ENCODE results near the gene KPNB1. TPM values are rescaled to one million over a fixed set of nuclear protein-coding genes. Genes with fewer than 3 reads are reported as not detected.

Gene KPNB1
- polyA plus RNA-seq, 1 donor from 2014 or later: 28.4 TPM

DNA sequence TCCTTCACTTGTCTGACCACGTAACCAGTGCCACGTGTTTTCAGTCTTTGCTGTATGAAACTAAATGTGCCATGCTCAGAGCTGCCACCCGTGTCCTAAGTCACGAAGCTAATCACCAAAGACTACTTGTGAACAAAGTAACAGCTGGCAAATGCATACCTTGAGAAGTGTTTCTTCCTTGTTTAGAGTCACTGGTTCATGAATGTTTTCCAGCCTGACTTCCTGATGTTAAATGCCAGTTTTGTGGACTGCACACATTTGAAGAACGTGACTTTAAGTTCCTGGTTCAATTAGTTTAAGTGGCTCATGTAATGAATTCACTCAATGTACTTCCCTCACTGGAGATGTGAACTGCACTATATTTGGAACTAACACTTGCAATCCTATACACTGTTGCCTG, 19.9 kb upstream of the KPNB1 start:
- H3K4me3 Mint-ChIP-seq: no peak overlapping the region
- no peaks in the 10 kb centered on the region for H3K4me1 Mint-ChIP-seq
- no peaks in the 10 kb centered on the region for H3K9me3 Mint-ChIP-seq
- no peaks in the 10 kb centered on the region for H3K27me3 Mint-ChIP-seq
- no peaks in the 10 kb centered on the region for H3K36me3 Mint-ChIP-seq
- no peak overlapping the region for H3K27ac Mint-ChIP-seq

DNA sequence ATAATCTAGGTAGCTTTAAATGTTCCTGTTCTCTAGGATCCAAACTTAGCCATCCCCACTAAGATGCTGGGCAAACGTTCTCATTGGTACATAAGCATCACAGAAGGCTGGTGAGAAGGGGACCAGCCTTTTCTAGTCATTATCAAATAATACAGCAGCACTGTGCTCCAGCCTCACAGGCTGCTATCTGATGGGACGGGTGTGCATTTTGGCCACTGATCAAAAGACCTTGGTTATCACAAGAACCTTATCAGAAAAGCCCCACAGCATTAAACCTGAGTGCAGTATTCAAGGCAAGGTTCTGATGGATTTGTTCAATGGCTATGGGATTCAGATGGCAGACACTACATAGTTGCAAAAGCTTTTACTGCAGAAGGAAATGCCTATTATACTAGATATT, 19.1 kb upstream of the KPNB1 start:
- no peak overlapping the region for H3K27ac Mint-ChIP-seq

DNA sequence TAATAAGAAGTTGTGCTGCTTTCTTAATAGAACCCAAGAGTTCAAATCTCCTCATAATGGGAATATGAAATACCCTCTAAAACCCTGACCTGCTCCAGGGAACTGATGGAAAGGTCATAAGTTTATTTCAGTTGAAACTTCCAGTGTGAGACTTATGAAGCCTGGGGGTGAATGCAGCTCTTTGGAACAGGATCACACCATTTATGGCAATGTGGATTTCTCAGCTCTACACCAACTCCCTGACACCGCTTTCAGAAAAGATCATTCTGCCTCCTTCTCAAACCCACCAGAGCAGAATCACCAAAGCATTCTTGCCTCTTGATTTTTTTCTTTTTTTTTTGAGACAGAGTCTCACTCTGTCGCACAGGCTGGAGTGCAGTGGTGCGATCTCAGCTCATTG, 16.7 kb upstream of the KPNB1 start:
- Mint-ChIP-seq H3K27me3 (no peaks in the 10 kb centered on the region), H3K27ac (no peak overlapping the region), H3K4me1 (no peaks in the 10 kb centered on the region), H3K9me3 (no peaks in the 10 kb centered on the region), H3K4me3 (no peak overlapping the region), H3K36me3 (no peaks in the 10 kb centered on the region)

More for the DNA sequence above, 19.1 kb upstream of the KPNB1 start:
- no peaks in the 10 kb centered on the region for H3K9me3 Mint-ChIP-seq
- H3K4me3 Mint-ChIP-seq: no peak overlapping the region
- no peaks in the 10 kb centered on the region for H3K36me3 Mint-ChIP-seq
- H3K4me1 Mint-ChIP-seq: no peaks in the 10 kb centered on the region
- no peaks in the 10 kb centered on the region for H3K27me3 Mint-ChIP-seq

DNA sequence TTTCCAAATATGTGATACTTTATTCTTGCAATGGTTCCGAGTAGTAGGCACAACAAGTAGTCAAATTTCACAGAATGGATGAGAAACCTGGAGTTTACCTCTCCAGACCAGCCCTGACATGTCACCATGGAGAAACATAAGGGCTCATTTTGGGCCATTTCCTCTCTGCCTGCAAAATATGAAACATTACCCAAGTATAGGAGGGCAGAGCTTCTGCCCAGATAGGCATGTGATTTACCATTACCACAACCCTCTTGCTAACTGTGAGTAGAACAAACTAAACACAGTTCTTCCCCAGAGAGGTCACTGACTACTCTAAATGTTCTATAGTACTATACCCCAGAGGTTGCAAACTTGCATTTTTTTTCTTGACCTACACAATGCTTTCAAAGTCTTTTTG, 15.7 kb upstream of the KPNB1 start:
- Mint-ChIP-seq H3K27me3 (no peaks in the 10 kb centered on the region), H3K4me3 (no peak overlapping the region), H3K27ac (no peak overlapping the region), H3K9me3 (no peaks in the 10 kb centered on the region), H3K4me1 (no peaks in the 10 kb centered on the region), H3K36me3 (no peaks in the 10 kb centered on the region)

DNA sequence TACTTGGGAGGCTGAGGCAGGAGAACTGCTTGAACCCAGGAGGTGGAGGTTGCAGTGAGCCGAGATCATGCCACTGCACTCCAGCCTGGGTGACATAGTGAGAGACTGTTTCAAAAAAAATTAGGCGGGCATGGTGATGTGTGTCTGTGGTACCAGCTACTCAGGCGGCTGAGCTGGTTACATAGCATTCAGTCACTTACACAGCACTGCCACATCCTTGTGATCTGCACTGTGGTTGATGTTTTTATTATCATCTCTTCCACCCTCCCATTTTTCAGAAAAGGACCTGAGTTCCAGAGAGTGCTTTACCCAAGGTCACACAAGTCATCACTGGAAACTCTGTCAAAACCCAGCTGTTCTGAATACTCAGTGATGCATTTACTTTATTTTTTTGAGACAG, 14.8 kb upstream of the KPNB1 start:
- no peaks in the 10 kb centered on the region for H3K9me3 Mint-ChIP-seq
- H3K27me3 Mint-ChIP-seq: no peaks in the 10 kb centered on the region
- H3K27ac Mint-ChIP-seq: no peak overlapping the region
- H3K4me3 Mint-ChIP-seq: no peak overlapping the region
- H3K36me3 Mint-ChIP-seq: no peaks in the 10 kb centered on the region
- no peaks in the 10 kb centered on the region for H3K4me1 Mint-ChIP-seq

DNA sequence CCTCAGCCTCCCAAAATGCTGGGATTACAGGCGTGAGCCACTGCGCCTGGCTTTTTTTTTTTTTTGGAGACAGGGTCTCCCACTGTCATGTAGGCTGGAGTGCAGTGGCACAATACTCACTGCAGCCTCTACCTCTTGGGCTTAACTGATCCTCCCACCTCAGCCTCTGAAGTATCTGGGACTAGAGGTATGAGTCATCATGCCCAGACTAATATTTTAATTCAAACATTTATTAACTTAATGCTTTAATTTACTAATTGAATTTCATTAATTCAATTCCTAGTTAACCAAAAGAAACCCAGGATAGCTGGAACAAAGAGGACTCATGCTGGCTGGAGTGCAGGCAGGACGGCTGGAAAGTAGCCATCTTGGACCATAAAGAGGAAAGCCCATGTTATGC, 14.0 kb upstream of the KPNB1 start:
- Mint-ChIP-seq H3K36me3 (no peaks in the 10 kb centered on the region), H3K27me3 (no peaks in the 10 kb centered on the region), H3K4me1 (peaks cover 0 to under 1% (median 0%) of the 10 kb centered on the region in 3 donors), H3K27ac (no peak overlapping the region), H3K9me3 (no peaks in the 10 kb centered on the region), H3K4me3 (no peak overlapping the region)

DNA sequence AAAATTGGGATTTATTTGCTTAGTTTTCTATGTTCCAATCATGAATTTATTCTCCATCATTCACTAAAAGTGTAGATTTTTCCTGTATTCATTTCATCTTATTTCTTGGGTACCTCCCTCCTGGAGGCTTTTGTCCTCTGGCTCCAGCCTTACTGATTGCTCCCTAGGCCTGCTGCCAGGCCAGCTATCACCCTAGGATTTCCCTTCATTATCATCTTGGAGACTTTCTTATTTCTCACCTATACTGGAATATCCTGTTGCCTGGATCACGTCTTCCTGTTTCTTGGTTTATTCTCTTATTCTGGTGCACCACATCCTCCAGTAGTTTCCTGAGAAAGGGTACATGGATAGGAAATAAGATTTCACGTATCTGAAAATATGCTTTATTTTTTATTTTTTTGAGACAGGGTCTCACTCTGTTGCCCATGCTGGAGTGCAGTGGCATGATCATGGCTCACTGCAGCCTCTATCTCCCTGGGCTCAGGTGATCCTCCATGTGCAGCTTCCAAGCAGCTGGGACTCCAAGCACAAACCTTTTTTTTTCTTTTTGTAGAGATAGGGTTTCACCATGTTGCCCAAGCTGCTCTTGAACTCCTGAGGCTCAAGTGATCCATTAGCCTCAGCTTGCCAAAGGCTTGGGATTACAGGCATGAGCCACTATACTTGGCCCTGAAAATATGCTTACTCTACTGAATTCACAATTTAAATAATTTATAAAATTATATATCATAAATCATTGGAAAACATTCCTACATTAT, 13.3 kb upstream of the KPNB1 start:
- peaks cover 0 to 5% (median 0%) of the 10 kb centered on the region in 3 donors for H3K4me1 Mint-ChIP-seq
- no peak overlapping the region for H3K27ac Mint-ChIP-seq
- H3K9me3 Mint-ChIP-seq: no peaks in the 10 kb centered on the region
- no peak overlapping the region for H3K4me3 Mint-ChIP-seq
- no peaks in the 10 kb centered on the region for H3K36me3 Mint-ChIP-seq
- H3K27me3 Mint-ChIP-seq: no peaks in the 10 kb centered on the region

DNA sequence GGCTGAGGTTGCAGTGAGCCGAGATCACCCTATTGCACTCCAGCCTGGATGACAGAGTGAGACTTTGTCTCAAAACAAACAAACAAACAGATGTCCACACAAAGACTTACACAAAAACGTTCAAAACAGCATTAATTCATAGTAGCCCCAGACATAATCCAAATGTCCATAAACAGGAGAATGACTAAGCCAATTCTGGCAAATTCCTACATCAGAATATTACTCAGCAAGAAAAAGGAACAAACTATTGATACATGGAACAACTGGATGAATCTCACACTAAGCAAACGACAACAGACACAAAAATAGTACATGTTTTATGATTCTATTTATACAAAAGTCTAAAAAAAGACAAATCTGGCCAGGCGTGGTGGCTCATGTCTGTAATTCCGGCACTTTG, 10.8 kb upstream of the KPNB1 start:
- Mint-ChIP-seq H3K36me3 (no peaks in the 10 kb centered on the region), H3K27ac (no peak overlapping the region), H3K27me3 (no peaks in the 10 kb centered on the region), H3K4me1 (peaks cover 0 to 7% (median 0%) of the 10 kb centered on the region in 3 donors), H3K9me3 (no peaks in the 10 kb centered on the region), H3K4me3 (no peak overlapping the region)

DNA sequence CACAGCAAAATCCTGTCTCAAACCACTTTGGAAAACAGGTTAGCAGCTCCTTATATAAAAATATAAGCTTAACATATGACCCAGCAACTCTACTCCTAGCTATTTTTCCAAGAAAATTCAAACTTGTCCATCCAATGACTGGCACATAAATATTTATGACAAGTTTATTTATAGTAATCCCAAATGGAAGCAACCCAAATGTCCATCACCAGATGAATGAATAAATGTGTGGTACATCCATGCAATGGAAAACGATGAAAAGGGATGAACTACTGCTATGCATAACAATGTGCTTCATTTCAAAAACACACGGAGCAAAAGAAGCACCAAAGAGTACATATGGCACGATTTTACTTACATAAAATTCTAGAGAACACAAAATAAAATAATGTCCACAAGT, 9.6 kb upstream of the KPNB1 start:
- Mint-ChIP-seq H3K36me3 (no peaks in the 10 kb centered on the region), H3K27ac (no peak overlapping the region), H3K4me1 (peaks cover 0 to 7% (median 1%) of the 10 kb centered on the region in 3 donors), H3K4me3 (no peak overlapping the region), H3K27me3 (no peaks in the 10 kb centered on the region), H3K9me3 (no peaks in the 10 kb centered on the region)

DNA sequence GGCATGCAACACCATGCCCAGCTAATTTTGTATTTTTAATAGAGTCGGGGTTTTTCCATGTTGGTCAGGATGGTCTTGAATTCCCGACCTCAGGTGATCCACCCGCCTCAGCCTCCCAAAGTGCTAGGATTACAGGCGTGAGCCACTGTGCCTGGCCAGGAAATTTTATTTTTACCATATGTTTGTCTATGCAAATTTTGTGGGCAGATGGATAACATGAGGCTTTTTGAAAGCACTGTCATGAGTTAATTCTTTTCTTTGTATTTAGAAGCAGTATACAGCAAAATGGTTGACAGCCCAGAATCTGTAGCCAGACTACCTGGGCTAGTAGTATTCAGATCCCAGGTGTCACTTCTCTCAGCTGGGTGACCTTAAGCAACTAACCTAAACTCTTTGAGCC, 8.5 kb upstream of the KPNB1 start:
- Mint-ChIP-seq H3K27me3 (no peaks in the 10 kb centered on the region), H3K36me3 (no peaks in the 10 kb centered on the region), H3K4me3 (no peak overlapping the region), H3K4me1 (peaks cover 0 to 7% (median 1%) of the 10 kb centered on the region in 3 donors), H3K27ac (peak overlapping the region in 1 of 3 donors; percentile 50), H3K9me3 (no peaks in the 10 kb centered on the region)

DNA sequence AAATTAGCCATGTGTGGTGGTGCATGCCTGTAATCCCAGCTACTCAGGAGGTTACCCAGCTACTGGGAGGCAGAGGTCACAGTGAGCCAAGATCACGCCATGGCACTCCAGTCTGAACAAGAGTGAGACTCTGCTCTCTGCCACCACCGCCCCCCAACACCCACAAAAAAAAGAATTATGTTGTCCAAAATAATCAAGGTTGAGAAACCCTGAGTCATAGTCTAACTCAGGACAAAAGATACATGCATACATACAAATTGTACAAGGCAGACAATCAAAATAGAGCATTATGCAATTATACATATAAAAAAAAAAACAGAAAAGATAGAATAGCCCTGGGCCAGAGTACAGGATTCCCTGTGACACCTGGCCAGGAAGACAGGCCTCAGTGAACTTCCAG, 6.6 kb upstream of the KPNB1 start:
- no peaks in the 10 kb centered on the region for H3K9me3 Mint-ChIP-seq
- H3K4me1 Mint-ChIP-seq: peaks cover 0 to 7% (median 1%) of the 10 kb centered on the region in 3 donors
- no peaks in the 10 kb centered on the region for H3K36me3 Mint-ChIP-seq
- no peak overlapping the region for H3K4me3 Mint-ChIP-seq
- no peak overlapping the region for H3K27ac Mint-ChIP-seq
- H3K27me3 Mint-ChIP-seq: no peaks in the 10 kb centered on the region

DNA sequence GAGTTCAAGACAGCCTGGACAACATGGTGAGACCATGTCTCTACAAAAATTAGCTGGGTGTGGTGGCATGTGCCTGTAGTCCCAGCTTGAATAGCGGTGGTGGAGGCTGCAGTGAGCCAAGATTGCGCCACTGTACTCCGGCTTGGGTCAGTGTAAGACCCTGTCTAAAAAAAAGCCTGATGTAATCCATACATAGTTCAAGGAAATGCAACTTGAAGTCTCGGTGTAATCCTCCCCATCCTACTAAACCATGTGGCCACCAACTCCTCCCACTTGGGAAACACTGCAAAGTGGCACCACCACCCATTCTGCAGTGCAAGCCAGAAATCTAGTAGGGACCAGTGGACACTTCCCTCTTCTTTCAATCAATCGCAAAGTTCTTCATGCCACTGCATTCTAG, 5.4 kb upstream of the KPNB1 start:
- H3K4me1 Mint-ChIP-seq: peaks cover 5 to 11% (median 5%) of the 10 kb centered on the region in 3 donors
- no peak overlapping the region for H3K4me3 Mint-ChIP-seq
- no peak overlapping the region for H3K27ac Mint-ChIP-seq
- no peaks in the 10 kb centered on the region for H3K9me3 Mint-ChIP-seq
- H3K36me3 Mint-ChIP-seq: no peaks in the 10 kb centered on the region
- no peaks in the 10 kb centered on the region for H3K27me3 Mint-ChIP-seq

DNA sequence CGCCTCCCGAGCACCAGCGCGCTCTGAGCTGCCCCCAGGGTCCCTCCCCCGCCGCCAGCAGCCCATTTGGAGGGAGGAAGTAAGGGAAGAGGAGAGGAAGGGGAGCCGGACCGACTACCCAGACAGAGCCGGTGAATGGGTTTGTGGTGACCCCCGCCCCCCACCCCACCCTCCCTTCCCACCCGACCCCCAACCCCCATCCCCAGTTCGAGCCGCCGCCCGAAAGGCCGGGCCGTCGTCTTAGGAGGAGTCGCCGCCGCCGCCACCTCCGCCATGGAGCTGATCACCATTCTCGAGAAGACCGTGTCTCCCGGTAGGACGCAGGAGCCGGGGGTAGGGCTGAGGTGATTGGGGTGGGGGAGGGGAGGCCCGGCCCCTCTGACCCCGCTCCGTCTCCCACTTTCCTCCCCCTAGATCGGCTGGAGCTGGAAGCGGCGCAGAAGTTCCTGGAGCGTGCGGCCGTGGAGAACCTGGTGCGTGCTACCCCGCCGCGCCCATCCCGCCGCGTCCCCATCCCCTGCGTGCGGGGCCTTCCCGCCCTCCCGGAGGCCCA, 329 bp downstream of the KPNB1 start:
- Mint-ChIP-seq H3K4me1 (peaks cover 26 to 37% (median 36%) of the 10 kb centered on the region in 3 donors), H3K9me3 (no peaks in the 10 kb centered on the region), H3K27me3 (no peaks in the 10 kb centered on the region), H3K36me3 (no peaks in the 10 kb centered on the region), H3K27ac (peak overlapping the region; percentile 83 to 98 (median 97)), H3K4me3 (peak overlapping the region; percentile 91 to 100 (median 97))

DNA sequence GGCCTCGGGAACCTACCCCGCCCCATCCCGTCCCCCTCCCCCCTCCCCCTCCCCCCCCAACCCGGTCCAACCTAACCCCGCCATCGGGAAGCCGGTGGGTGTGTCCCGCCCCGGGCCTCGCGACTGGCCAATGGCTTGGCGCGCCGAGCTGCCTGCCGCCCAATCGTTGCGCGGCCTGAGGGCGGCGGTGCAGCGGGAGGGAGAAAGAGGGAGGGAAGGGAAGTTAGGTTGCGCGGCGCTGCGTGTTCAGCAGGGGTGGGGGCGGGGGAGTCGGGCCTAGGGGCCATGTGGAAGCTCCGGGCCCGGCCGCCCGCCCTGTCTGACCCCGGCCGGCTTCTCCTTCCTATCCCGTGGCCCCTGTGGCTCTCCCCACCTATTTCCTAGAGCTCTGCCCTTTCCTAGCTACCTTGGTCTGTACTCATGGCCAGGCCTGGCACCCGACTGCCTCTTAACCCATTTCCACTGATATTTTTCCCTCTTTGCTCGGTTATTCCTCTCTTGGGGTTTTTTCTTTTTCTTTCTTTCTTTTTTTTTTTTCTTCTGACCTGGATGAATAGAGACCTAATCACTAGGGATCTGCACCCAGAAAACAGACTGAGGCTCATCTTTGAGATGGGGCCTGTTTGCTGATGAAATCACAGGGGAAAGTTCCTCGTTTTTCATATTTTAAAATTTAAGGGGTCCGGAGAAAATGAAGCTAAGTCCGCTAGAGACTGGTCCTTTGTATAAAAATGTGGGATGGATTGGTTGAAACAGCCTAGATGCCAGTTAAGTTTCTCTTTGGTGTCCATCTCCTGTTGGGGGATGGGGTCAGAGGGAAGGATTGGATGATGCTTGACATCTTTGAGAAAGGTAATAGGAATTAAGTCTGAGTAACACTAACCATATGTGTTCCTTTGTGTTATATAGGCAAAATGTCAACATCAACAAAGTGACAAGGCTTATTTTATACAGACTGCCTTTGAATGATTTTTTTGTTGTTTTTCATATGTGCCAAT, 1.1 kb downstream of the KPNB1 start:
- Mint-ChIP-seq H3K4me3 (peak overlapping the region; percentile 95 to 97 (median 96)), H3K36me3 (no peaks in the 10 kb centered on the region), H3K27me3 (no peaks in the 10 kb centered on the region), H3K27ac (peak overlapping the region; percentile 83 to 94 (median 93)), H3K4me1 (peaks cover 32 to 45% (median 43%) of the 10 kb centered on the region in 3 donors), H3K9me3 (no peaks in the 10 kb centered on the region)

DNA sequence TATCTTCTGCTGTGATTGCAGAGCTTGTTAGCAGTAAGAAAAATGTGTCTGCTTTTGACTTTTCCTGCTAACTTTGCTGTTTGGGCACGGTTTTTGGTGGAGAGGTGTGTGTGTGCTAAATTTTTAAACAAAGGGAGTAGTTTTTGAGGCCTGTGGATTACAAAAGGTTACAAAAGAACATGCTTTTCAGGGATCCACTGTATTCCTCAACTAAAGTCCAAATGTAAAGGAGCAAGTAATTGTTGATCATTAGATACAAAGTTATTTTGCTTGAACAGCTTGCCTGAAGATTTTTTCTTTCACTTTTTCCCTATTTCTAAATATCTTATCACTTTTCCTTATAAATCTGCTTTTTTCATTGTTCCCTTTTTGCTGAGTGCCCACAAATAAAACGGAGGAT, 2.0 kb downstream of the KPNB1 start:
- H3K27ac Mint-ChIP-seq: peak overlapping the region in 1 of 3 donors; percentile 83
- peaks cover 32 to 46% (median 44%) of the 10 kb centered on the region in 3 donors for H3K4me1 Mint-ChIP-seq
- no peaks in the 10 kb centered on the region for H3K36me3 Mint-ChIP-seq
- no peaks in the 10 kb centered on the region for H3K9me3 Mint-ChIP-seq
- peak overlapping the region in 3 of 4 donors; percentile 66 to 96 (median 95) for H3K4me3 Mint-ChIP-seq
- H3K27me3 Mint-ChIP-seq: no peaks in the 10 kb centered on the region

Measured in IgD-negative memory B cell (primary cell).